Putamen (tissue), 1 donor: ENCODE measurements around the gene TOX2.
A peak's percentile ranks its signal among the peaks of the same experiment; 100 is the strongest.

ENCODE experiments used
- DNase-seq: peaks from one replicate; pipeline ENCODE4 v3.0.0-alpha.2; 2016; ENCODE audit warnings: low spot score

The TOX2 gene

DNA sequence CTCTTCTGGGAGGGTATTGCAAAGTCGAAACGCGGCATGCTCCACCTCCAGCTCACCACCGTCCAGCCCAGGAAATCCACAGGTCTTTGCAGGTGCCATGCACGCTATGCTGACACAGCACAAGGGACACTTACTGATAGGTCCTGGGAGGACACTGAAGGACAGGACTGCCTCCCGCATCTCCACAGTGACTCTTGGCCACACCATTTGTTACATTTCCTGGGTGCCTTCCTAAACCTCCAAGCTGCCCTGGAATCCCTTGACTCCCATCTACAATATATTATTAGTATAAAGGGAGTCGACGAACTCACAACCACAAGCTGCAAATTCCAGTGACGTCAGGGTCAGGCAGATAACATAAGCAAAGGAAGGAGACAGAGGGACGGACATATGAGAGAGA lies 165.4 kb downstream of the TOX2 start:
- no peak for DNase-seq

DNA sequence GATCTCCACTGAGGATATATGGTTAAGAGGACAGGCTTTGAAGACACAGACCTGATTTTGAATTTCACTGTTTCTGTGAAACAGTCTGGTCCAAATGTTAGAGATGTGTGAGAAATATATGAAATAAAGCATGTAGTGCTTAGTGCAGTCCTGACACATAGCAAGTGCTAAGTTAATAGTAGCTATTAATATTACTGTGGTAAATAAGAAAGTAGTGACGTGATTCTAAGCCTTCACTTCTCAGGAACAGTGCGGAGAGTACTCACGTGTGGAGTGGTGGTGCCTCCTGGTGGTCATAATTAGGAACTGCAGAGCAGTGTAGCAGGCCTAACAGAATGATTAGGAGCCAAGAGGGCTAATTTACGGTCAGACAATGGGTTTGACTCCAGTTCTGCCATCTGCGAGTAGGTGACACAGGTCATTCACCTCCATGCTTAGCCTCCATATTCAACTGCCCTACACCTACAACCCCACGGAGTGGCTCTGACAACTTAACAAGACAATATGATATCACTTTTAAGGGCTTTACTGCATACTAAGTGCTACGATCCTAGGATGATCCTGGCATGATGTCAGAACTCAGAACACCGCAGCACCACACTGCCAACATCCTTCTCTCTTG lies 166.1 kb downstream of the TOX2 start:
- DNase-seq = peak; percentile 75

DNA sequence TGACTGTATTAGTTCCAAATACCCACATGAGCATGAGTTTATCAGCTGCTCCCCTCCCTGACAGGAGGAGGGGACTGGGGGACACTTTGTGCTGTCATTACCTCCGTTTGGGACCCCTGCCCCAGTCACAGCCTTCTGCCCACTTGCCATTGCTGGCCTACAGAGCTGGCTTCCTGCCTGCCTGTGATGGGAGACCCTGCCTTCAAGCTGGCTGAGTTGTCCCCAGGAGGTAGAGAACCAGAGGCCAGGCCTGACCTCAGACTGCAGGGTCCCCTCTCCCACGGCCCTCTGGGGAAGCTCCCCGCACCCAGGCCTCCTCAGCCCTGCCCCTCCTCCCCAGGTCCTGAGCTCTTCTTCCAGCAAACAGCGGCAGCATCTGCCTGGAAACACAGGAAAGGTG lies 166.8 kb downstream of the TOX2 start:
- no peak for DNase-seq

DNA sequence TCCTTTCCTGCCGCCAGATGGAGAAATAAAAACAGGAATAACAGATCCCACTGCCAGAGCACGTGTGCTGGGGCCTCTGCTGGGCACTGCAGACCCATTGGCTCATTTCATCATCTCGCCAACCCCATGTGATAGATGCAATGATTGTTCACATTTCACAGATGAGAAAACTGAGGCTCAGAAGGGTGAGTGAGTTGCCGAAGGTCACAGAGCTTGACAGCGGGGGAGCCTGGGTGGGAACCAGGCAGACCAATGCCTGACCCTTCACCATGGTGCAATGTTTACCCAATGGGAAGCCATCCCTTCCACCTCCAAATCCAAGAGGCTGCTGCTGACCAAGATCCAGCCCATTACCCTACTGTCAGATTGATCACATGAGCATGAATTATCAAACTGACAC lies 167.2 kb downstream of the TOX2 start:
- DNase-seq = no peak

DNA sequence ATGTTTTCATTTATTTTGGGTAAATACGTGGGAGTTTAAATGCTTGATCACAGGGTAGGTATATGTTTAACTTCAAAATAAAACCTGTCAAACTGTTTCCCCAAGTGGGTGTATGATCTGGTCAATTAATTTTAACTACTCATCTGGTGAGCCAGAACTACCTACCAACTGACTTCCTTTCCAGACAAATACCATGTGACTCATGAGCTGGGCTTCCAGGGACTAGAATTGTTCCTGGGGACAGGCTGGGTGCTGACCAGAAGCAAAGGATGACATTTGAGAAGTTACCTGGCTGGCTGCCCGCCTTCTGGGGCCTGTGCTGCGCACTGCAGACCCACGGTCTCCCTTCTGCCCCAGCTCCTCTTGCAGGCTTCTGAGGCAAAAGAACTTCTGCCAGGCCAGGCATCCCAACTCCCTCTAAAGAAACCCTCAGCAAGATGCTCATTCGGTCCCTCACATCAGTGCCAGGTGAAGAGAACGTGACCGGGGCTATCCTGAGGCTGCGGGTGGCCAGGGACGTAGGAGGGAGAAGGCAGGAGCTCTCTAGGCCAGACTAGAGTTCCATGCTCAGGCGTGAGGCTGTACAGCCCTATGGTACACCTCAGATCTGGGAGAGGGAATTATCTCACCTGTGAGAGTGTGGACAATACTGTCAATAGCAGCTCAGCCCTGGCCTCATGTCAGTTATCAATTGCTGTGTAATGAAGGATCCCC lies 168.7 kb downstream of the TOX2 start:
- no peak for DNase-seq

DNA sequence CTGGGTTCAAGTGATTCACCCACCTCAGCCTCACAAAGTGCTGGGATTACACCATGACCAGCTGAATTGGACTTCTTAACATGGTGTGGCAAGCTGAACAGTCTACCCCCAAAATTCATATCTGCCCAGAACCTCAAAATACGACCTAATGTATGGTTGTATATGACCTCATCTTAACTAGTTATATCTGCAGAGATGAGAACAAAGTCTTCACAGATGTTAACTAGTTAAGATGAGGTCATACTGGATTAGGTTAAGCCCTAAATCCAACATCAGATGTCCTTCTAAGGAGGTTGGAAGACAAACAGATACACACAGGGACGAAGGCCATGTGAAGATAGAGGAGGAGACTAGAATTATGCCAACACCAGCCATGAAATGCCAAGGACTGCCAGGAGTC lies 169.8 kb downstream of the TOX2 start:
- no peak for DNase-seq

DNA sequence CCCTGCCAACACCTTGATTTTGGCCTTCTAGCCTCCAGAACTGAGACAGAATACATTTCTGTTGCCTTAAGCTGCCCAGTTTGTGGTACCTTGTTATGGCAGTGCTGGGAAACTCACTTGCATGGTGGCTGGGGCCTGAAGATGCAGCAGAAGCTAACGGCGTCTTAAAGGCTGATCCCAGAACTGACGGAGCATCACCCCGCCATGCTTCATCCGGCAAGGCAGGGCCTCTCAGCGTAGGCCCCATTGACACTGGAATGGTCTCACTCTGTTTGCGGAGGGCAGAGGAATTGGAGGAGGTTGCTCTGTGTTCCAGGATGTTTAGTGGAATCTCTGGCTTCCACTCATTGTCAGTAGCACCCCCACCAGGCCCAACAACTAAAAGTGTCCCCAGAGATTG lies 170.2 kb downstream of the TOX2 start:
- no peak for DNase-seq

DNA sequence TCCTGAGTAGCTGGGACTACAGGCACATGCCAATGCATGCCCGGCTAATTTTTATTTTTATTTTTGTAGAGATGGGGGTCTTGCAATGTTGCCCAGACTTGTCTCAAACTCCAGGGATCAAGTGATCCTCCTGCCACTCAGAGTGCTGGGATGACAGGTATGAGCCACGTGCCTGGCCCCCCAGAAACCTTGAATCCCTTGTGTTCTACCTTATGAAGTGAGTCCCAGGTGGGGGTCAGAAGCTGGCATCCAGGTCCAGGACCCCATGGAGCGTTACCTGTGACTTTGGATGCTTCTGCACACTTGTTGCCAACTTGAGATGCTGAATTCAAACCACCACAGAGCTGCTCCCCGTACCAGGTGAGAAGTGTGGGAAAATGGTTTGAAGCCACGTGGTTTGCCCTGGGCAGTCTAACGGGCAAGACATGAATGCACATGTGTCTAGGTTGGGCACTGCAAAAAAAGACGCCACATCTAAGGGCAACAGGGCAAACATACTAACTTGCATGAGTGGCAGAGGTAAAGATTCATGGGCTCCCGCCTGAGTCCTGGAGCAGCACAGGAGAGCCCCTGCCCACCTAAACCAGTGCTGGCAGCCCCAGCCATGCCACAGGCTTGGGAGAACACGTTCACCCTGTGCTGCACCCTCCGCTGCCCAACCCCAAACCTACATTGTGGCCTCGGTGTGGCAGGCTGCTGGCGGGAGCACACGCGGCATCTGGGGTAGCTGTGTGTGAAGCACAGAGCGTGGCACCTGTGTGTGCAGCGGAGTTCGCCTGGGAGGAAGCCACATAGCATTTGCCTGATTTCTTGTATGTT lies 171.2 kb downstream of the TOX2 start:
- no peak for DNase-seq

DNA sequence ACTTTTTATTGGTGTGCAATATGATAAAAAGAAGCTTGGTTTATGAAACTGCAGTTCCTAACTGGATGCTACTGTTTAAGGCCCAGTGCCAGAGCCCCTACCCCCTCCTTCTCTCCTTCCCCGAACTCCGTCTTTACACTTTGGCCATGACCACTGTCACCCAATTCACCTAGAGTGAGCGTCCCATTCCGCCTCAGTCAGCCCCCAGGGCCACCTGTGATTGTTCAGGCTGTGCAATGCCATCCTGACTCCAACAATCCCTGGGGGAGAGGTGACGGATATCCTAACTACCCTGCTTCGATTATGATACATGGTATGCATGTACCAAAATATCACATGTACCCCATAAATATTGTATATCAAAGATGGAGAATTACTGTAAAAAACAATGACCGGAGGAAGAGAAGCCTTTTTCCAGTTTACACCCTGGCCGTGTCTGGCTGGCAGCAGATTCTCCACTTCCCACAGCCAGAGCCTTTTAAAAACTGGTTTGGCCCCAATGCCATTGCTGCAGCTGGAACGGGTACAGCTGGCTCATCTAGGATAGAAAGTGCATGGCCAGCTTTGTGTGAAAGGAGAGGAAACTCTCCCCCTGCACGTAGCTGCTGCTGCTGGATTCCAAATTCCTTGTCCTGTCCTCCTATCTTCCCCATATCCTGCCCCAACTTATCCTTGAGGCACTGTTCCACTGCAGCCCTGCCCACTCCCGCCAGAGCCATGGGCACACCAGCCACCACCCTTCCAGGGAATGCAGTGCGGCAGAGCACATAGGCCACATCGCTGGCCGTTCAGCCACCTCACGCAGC lies 172.6 kb downstream of the TOX2 start:
- DNase-seq = no peak

DNA sequence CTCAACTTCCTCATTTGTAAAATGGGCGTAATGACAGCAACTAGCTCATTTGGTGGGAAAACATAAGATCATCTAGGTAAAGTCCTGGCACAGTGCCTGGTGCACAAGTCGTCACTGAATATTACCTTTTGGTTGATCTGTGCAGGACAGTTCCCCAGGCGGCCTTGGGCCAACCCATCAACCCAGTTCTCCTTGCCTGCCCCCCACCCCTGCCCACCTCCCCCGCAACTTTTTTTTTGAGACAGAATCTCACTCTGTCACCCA lies 173.1 kb downstream of the TOX2 start:
- DNase-seq = no peak

DNA sequence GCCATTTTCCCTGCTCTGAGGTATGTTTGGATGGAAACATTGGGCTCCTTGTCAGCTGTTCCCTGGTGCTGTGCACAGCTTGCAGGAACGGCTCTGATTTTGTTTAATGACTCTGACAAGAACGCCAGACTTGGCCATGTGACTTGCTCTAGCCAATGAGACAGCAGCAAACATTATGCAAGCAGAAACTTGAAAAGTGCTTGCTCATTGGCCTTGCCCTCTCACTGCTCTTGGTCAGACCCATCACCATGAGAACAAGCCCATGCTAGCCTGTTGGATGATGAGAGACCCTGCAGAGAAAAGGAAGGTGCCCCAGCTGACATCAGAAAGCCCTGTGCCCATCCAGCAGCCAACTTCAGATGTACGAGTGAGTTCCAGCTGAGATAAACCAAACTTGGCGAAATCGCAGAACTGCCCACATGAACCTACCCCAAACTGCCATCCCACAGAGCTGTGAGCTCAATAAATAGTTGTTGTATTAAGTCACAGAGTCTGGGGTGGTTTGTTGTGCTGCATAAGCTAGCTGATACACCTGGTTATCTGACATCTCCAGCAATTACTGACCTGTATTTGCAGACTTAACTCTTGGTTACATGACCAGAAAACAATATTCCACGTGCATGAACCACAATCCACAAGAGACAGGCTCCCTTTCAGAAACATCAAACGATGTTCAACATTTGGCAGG lies 175.5 kb downstream of the TOX2 start:
- no peak for DNase-seq

DNA sequence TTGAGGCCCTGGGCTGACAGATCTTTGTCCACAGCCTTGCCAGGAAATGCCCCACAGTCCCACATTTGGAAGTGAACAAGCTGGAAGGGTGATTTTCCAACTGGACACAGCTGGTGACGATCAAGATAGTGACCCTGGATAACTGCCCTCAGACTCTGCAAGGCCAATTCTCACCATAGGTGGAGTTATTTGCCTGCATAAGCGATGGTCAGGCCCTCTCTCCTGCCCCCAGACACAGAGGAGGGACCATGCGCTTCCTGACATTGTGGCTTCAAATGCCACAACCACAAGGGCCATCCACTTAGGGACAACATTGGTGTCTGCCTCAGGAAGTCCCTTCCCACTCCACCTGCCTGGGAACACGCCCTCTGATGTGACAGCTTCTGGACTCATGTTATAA lies 176.4 kb downstream of the TOX2 start:
- DNase-seq = no peak

DNA sequence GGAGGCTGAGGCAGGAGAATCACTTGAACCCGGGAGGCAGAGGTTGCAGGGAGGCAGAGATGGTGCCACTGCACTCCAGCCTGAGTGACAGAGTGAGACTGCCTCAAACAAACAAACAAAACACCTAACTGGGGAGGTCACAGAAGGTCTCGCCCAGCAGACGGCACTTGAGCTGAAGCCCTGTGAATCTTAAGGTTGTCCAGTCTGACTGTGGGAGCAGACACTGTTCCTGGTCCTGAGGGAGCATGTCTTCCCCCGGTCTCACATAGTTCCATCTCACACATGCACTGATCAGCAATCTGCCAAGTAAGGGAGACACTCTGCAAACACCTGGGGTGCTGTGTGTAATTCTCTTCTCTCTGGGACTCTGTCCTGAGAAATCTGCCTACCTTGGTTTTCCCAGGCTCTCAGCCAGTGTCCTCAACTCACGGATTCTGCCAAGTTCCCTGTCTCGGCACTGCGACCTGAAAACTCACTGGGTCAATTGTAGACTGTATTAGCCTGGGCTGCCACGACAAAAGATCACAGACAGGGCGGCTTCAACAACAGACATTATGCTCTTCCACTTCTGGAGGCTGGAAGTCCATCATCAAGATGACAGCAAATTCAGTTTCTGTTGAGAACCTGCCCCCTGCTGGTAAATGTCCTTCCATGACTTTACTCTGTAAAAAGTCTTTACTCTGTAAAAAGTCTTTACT lies 178.0 kb downstream of the TOX2 start:
- no peak for DNase-seq

DNA sequence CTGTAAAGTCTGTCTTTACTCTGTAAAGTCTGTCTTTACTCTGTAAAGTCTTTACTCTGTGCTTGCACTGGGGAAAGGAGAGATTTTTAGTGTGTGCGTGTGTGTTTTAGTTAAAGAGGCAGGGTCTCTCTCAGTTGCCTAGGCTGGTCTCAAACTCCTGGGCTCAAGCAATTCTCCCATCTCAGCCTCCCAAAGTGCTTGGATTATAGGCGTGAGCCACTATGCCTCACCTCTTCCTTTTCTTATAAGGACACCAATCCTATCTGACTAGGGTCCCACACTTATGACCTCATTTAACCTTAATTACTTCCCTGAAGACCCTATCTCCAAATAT lies 178.6 kb downstream of the TOX2 start:
- DNase-seq = no peak

DNA sequence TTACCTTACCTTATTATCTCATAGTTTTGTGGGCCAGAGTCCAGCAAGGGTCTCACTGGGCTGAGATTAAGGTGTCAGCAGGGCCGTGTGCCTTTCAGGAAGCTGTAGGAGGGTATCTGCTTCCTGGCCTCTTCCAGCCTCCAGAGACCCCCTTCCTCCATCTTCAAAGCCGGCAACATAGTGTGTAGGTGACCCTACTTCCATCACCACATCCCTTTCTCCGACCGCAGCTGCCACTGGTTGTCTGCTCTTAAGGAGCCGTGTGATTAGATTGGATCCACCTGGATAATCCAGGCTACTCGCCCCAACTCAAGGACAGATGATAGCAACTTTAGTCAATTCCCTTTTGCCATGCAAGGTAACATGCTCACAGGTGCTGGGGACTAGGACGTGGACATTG lies 181.2 kb downstream of the TOX2 start:
- no peak for DNase-seq

DNA sequence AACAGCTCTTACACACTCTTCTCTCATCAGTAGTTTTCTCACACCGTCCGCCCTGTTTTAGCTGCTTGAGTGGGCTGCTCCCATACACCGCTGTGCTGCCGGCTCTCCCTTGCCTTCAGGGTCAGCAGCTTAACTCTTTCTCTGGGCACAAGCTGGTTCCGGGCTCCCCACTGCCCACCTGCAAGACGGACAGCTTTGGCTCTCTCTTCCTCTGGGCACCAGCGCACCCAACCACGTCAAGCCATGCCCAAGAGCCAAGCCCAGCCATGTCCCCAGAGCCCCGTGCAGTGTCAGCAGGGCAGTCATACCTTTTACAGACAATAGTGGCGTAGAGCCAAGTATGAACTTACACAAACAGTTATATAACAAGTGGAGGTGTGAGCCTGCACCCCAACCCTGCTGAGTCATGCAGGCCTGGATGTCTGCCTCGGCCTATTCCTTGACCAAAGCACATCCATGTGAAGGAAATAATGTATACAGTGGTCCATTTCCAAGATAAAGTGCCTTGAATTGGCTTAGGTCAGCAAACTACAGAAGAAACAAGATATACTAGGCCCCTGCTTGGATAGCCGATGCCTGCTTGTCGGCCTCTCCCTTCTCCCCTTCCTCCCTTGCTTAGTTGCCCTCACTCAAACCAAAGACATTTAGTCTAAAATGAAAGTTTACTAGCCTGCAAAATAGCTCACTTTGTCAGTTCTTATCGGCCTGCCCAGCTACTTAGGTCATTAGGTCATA lies 183.0 kb downstream of the TOX2 start:
- no peak for DNase-seq

DNA sequence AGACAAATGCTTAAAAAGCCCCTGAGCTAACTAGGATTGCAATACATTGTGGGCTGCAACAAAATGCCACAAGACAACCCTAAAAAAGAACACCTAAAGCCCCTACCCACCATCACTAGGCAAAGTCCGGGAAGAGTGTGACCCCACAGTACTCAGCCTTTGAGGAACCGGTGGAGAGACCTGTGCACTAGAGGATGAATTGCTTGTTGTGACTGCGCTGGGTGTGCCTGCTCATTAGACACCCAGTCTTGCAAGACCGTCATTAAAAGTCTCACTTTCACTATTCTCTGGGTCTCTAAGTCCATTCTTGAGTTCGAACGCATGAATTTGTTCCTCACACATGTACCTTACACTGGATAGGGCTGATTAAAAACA lies 183.6 kb downstream of the TOX2 start:
- DNase-seq = no peak

DNA sequence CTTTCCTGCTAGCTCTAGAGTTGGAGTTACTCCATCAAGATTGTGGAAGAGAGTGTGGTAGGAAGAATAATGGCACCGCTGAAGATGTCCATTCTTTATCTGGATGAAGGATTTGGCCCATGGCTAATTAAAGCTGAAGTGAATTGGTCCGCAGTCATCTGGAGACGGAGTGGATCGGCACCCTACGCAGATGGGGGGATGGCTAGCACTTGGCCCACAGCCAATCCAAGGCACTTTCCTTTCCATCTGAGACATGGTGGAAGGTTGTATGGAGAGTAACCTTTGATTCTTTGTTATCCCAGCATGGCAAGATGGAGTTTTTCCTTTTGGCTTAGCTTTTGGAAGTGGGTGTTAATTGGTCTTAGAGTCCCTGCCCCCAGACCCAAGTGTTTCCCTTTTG lies 184.0 kb downstream of the TOX2 start:
- DNase-seq = no peak

DNA sequence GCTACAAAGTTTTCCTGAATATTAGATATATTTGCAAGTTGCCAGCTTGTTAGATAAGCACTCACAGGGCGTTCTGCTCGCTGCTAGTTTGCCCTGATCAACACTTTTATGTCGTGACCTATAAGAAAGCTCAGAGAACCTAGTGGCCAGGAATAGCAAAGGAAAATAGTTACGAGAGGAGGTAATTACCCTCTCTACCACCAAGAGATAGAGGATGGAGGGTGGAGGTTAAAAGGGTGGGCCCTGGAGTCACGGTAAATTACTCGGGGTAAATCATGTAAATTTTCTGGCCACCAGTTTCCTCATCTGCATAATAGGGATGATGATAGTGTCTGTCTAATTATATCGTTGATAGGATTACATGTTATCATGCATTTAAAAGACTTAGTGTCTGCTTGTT lies 185.2 kb downstream of the TOX2 start:
- no peak for DNase-seq

DNA sequence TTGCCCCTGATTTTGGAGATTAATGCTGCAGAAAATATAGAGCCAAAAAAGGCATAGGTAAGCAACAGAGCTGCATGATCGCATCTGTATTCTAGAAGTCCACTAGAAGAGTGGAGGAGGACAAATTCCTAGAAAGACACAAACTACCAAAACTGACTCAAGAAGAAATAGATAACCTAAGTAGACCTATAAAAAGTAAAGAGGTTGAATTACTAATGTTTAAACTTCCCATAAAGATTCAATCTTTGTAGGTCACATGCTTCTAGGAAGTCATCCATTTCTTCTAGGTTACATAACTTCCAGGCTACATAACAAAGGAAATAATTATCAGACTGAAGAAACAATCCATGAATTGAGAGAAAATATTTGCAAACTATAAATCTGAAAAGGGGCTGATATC lies 187.9 kb downstream of the TOX2 start:
- no peak for DNase-seq
